Fibroblast of skin of back (primary cell): ENCODE data around the gene HJURP.
A peak's percentile ranks its signal among the peaks of the same experiment; 100 is the strongest.

ENCODE experiments used
- DNase-seq: peaks from one replicate; pipeline ENCODE4 v3.0.0-alpha.2; 2013

Gene HJURP

GRCh38 chr2:233847248-233847898 lies 7.0 kb downstream of the HJURP start:
- no peak for DNase-seq

GRCh38 chr2:233846387-233847247 lies 7.7 kb downstream of the HJURP start:
- DNase-seq: no peak

DNA sequence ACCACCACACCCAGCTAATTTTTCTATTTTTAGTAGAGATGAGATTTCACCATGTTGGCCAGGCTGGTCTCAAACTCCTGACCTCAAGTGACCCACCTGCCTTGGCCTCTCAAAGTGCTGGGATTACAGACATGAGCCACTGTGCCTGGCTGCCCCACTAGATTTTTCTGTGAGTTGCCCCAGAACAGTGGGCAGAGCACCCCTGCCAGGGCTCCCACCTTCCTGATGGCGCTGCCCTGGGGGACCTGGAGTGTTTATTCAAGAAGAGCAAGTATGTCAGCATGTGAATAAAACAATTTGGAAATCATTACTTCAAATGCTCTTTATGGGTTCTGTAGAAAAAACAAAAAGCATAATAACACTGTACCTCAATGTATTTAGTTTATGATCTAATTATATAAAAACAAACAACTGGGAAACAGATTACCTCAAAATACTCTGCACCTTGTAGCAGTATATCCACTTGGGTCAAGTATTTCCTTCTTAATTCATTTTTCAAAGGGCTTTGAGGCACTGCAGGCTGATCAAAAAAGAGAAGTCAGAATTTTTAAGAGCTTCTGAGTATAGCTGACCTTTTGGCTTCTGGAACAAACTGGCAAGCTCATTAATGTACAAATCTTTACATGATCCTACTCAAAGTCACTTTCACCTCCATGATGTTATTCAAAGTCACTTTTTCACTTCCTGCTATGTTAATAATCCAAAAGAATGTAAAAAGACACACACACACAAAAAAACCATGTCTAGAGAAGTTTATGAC lies 8.9 kb downstream of the HJURP start:
- DNase-seq: no peak

DNA sequence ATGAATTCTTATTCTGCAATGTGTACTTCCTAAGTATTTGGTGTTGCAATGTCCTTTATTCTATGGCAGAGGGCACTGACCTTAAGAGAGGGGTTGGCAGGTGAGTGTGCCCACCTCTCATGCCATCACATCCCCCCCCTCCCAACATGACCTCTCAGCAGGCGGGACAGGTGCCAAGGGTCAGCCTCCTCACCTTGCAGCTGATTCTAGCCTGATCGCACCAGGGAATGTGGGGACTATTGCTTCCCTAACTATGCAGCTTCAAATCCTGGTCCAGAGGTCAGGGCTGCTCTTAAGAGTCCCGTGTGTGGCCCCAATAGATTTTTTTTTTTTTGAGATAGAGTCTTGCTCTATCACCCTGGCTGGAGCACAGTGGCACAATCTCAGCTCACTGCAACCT lies 9.5 kb downstream of the HJURP start:
- DNase-seq: no peak

GRCh38 chr2:233844064-233844807 lies 10.1 kb downstream of the HJURP start:
- DNase-seq: no peak

DNA sequence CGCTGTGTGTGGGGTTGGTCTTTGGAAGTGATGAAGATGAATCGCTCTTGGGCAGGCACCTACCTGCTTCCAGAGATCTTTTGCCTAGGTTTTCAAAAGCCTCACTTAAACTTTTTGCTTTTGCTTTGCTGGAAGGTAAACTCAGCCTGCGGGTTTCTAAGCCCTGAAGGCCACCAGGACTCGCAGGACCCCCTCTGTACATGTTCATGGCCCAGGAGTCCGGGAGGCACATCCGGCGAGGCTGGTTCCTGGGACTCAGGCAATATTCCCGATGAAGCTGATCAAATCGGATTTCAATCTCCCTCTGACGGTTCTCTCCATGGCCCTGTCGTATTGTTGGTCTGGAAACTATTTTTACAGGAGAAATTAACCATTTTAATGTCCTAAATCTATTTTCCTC lies 13.2 kb downstream of the HJURP start:
- DNase-seq: no peak

- no peak for DNase-seq
These were observed 13.8 kb downstream of the HJURP start for GRCh38 chr2:233840520-233840919.

DNA sequence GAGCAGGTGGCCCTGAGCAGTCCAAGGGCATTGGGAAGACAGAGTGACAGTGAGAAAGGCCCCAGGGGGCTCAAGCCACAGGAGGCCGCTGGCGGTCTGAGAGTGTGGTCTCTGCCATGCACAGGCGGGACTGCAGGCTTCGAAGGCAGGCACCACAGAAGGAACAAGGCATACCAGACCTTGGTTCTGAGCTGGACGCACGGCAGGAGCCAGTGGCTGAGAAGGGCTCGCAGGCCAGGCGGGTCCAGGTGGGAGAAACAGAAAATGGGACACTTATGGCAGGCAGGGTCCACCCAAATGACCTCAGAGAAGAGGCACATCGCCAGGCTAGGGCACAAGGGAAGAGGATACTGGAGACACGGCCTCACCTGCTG lies 14.9 kb downstream of the HJURP start:
- no peak for DNase-seq

DNA sequence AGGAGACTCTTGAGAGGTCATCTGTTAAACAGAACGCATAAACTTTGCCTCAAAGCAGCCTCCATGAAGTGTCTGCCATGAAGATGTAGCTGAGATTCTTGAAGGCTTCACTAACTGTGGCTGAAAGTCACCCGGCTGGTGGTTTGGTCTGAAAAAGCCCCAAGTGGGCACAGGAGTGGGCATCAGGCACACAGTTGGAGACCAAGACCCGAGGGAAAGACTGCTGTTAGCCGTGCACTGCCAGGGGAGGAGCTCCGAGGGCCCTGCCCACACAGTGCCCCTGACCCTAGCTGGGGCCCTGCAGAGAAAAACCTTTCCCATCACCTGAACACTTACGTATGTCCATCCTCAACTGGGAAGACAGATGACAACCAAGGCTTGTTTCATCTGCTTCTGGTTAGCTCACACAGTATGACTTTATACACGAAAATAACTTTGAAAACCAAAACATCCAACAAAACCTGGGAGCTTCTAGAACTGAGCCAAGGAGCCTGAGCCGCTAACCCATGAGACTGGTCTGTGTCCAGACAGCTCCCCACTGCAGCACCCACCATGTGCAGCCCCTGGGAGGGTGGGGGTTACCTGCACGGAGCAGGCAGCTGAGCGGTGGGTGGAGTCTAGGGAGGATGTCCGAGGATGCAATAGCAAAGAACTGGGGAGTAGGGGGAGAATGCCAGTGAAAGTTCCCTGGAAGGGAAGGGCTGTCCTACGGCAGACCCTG lies 15.4 kb downstream of the HJURP start:
- DNase-seq: no peak

- DNase-seq: no peak
These were observed 16.1 kb downstream of the HJURP start for GRCh38 chr2:233838251-233838650.

DNA sequence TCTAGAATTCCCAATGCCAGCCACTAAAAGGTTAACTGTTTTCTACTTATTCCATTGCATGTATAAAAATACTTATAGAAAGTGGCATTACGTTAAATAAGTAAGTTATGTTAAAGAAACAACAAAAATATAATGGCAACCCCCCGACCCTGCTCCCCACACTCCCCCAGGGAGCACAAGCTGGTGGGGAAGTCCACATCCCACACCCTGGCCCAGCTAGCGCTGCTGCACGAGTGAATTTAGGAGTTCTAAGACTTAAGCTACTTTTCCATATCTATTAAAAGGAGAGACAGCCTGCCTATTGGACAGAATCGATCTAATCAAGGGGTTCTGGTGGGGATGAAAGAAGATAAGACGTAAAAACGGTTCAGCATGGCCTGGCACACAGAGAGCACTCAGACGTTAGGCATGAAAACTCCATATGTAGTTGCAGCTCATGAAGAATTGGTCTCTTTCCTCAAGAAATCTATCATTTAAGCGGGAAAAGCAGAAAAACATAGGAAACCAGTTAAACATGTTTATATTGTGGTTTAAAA lies 16.6 kb downstream of the HJURP start:
- DNase-seq: no peak

GRCh38 chr2:233836359-233836758 lies 18.0 kb downstream of the HJURP start:
- no peak for DNase-seq

DNA sequence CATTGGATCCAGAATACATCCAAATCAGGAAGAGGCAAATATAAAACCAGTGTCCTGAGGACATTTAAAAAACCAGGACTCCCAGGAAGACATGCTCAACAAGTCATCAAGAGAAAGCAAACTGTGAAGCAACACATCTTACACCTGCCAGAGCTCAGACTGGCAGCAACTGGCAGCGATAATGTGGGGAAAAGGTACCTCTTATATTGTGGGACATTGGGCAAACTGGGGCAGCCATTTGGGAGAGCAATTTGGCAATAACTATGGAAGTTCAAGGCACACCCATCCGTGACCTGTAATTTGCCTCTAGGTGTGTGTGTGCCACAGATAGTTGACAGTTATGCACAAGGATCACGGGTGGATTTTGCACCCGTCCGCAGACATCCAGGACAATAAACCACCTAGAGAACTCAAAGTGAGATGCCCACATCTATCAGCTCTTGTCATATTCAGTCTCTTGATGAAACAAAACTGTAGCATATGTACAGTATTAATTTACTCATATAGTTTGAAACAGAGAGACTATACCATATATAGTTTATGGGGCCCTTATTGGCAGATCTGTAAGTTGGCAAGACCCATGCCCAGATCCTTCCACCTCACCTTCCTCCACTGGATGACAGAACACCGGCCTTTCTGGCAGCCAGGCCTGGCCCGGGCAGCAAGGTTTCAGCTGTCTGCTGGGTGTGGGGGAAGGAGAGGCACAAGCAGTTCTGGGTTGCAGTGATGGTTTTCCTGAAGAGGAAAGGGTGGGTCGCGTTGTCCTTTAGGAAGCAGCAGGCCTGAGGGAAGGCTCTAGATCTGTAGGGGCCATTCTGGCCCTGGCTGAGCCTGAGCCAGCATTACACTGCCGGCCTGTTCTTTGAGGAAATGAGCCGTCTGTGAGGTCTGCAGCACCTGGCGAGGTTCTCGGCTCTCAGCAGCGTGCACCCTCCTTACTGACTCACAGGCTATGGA lies 18.8 kb downstream of the HJURP start:
- no peak for DNase-seq

GRCh38 chr2:233833345-233833744 lies 21.0 kb downstream of the HJURP start:
- no peak for DNase-seq

DNA sequence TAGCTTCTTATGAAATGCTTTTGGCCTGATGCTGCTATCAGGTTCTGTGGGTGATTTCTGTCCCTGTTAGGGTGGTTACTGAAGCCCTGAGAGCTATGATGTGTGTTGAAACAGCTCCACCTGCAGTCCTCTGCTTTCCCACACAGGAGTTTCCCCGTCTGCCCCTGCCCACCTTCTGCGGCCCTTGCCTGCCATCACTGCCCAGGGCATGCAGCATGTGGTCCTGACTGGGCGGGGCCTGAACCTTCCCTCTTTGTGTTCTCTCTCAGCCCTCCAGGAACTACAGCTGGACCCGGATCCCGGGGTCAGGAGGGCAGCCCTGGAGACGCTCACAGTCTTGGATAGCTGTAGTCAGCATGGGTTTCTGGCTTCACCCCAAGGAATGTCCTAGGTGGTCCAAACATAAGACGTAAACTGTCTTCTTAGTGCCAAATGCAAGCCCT lies 21.4 kb downstream of the HJURP start:
- no peak for DNase-seq

DNA sequence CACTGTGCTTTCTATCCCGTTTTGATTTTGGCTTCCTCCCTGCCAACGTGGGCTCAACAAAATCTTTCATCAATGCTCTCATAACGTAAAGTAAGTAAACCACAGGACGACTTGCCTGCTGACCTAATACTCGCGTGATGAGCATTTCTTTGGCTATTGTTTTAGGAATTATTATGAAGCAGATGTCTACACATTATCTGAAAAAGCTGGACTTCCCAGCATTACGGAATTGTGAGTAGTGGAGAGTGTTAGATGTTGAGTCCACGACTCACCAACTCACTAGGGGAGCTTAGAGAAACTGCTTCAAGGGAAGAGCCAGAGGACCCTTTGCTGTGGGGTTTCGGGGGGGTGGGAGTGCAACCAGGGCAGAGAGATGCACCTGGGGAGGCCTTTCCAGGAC lies 21.9 kb downstream of the HJURP start:
- peak; percentile 38 for DNase-seq

DNA sequence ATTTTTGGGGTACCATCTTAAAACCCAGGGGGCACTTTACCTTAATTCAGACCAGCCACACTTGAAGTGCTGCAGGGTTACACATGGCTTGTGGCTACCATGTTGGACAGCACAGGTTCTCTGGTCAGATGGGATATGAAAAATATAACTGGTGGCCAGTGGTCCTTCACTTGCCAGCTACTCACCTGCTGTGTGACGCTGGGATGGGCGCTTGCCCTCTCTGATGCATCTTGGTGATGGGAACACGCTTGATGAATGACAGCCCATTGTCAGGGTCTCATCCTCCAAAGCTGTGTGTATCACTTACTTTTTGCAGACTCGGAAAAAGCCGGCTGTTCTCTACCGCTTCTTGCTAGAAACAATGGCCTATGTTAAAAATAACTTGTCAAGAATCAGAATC lies 22.5 kb downstream of the HJURP start:
- no peak for DNase-seq

- DNase-seq: no peak
These were observed 23.2 kb downstream of the HJURP start for GRCh38 chr2:233831011-233831721.

GRCh38 chr2:233830111-233830802 lies 24.1 kb downstream of the HJURP start:
- DNase-seq: no peak
